ENCODE data around the gene TMC1.

The TMC1 gene

DNA sequence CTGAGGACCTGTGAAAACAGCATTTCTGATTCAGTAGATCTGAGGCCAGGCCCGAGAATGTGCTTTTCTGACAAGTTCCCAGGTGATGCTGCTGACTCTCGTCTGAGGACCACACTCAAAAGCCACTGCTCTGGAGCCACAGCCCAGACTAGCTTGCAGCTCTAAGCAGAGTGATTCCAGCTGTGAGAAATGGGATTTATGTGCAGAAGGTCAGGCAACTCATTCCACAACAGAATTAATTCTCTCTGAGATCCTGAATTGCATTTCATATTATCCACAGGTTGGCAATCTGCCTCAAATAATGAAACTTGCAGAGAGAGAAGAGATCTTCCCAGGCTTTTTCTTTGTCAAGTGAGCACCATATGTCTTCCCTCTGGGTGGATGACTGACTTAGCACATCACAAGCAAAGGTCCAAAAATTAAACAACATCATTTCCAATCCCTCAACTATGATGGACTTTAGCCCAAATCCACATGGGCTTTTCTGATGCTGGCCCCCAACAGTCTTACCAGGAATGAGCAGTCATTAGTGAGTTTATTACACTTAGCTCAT, 291.2 kb downstream of the TMC1 start:
- H3K27ac ChIP-seq (ENCODE audit: low read length): no peak overlapping the region
- H3K4me3 ChIP-seq (ENCODE audit: low read length): no peak overlapping the region
- H3K27me3 ChIP-seq (ENCODE audit: control insufficient read depth, insufficient read depth, low read length): no peaks in the 10 kb centered on the region
- DNase-seq (ENCODE audit: low read depth, low spot score): no peak
- no peaks in the 10 kb centered on the region for H3K4me1 ChIP-seq (ENCODE audit: control insufficient read depth, insufficient read depth, low read length)
- H3K9me3 ChIP-seq (ENCODE audit: control insufficient read depth, insufficient read depth, low read length): no peaks in the 10 kb centered on the region
- WGBS (ENCODE audit: insufficient coverage, insufficient read length): no CpG with 5 or more reads among the region's 2 CpGs
- H3K36me3 ChIP-seq (ENCODE audit: control insufficient read depth, insufficient read depth, low read length): no peaks in the 10 kb centered on the region

DNA sequence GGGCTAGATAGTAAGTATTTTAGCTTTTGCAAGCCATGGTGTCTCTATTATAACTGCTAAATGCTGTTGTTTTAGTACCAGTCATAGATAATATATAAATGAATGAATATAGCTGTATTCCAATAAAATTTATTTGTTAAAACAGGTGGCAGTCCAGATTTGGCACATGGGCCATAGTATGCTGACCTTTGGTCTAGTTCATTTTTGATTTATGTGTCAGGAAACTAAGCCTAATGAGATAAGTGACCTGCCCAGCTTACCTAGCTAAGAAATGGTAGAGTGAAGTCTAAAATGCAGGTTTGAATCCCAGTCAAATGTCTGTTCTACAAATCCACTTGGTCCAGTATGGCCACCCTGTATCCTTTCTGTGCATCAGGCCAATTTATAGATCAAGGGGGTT, 292.1 kb downstream of the TMC1 start:
- H3K9me3 ChIP-seq (ENCODE audit: control insufficient read depth, insufficient read depth, low read length): no peaks in the 10 kb centered on the region
- no peaks in the 10 kb centered on the region for H3K36me3 ChIP-seq (ENCODE audit: control insufficient read depth, insufficient read depth, low read length)
- H3K4me3 ChIP-seq (ENCODE audit: low read length): no peak overlapping the region
- DNase-seq (ENCODE audit: low read depth, low spot score): no peak
- no peak overlapping the region for H3K27ac ChIP-seq (ENCODE audit: low read length)
- H3K27me3 ChIP-seq (ENCODE audit: control insufficient read depth, insufficient read depth, low read length): no peaks in the 10 kb centered on the region
- H3K4me1 ChIP-seq (ENCODE audit: control insufficient read depth, insufficient read depth, low read length): no peaks in the 10 kb centered on the region

DNA sequence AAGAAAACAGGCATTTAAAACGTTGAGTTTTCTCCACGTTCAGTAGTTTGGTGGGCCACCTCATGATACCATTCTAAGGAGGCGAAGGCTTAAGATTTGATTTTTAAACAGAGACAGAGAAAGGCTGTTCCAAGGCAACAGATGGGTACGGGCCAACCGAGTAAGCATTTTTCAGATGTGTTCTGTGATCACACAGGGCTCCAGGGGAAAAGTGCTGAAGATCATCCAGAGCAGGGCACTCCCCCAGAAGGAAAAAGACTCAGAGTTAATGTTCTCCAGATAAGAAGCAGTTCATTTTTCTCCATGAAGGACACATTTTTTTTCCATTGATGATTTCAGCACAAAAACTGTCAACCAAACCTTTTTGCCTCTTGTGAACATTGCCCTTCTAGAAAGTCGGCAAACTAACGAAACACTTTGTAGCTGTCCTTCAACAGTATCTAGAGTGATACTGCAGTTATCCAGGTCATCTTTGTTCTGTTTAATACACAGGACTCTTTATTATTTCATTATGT, 292.7 kb downstream of the TMC1 start:
- no peaks in the 10 kb centered on the region for H3K27me3 ChIP-seq (ENCODE audit: control insufficient read depth, insufficient read depth, low read length)
- H3K9me3 ChIP-seq (ENCODE audit: control insufficient read depth, insufficient read depth, low read length): no peaks in the 10 kb centered on the region
- WGBS (ENCODE audit: insufficient coverage, insufficient read length): no CpG with 5 or more reads among the region's 7 CpGs
- no peak overlapping the region for H3K4me3 ChIP-seq (ENCODE audit: low read length)
- H3K36me3 ChIP-seq (ENCODE audit: control insufficient read depth, insufficient read depth, low read length): no peaks in the 10 kb centered on the region
- no peak for DNase-seq (ENCODE audit: low read depth, low spot score)
- no peak overlapping the region for H3K27ac ChIP-seq (ENCODE audit: low read length)
- H3K4me1 ChIP-seq (ENCODE audit: control insufficient read depth, insufficient read depth, low read length): no peaks in the 10 kb centered on the region

DNA sequence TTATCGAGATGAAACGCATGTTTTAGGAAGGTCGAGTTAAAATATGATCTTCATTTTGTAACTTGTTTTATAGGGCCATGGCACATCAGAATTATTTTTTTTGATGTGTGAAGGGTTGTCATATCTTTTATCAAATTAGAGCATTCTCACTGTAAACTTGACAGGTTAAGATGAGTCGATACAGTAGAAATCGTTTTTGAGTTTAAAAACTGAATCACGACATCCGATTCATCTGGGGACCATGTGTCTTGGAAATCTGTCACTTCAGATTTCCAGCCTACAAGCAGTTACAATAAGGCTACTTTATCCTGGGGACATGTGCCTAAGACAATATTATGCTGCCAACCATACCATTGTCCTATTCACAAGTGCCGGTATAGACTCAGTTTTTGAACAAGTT, 295.3 kb downstream of the TMC1 start:
- no peak overlapping the region for H3K4me3 ChIP-seq (ENCODE audit: low read length)
- H3K27ac ChIP-seq (ENCODE audit: low read length): no peak overlapping the region
- WGBS (ENCODE audit: insufficient coverage, insufficient read length): no CpG with 5 or more reads among the region's 8 CpGs
- no peaks in the 10 kb centered on the region for H3K9me3 ChIP-seq (ENCODE audit: control insufficient read depth, insufficient read depth, low read length)
- H3K4me1 ChIP-seq (ENCODE audit: control insufficient read depth, insufficient read depth, low read length): no peaks in the 10 kb centered on the region
- no peaks in the 10 kb centered on the region for H3K27me3 ChIP-seq (ENCODE audit: control insufficient read depth, insufficient read depth, low read length)
- no peak for DNase-seq (ENCODE audit: low read depth, low spot score)
- H3K36me3 ChIP-seq (ENCODE audit: control insufficient read depth, insufficient read depth, low read length): no peaks in the 10 kb centered on the region

DNA sequence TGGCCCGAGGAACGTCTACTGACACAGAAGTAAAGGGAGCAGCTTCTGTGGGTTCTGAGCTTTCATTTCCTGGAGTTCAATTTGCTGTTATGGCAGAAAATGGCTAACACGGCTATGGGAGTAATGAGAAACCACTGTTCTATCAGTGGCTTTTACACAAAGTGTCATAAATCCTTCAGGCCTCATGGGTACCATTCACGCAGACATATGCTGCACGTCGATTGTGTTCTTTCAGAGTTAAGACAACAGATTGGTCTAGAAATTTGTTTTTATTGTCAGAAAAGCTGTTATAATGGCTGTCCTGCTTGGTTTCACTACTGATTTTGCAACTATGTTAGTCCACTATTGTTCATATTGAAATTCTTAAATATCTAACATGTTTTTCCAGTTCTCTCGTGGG, 296.0 kb downstream of the TMC1 start:
- Histone ChIP-seq H3K27me3 (ENCODE audit: control insufficient read depth, insufficient read depth, low read length) (no peaks in the 10 kb centered on the region), H3K9me3 (ENCODE audit: control insufficient read depth, insufficient read depth, low read length) (no peaks in the 10 kb centered on the region), H3K4me1 (ENCODE audit: control insufficient read depth, insufficient read depth, low read length) (no peaks in the 10 kb centered on the region), H3K27ac (ENCODE audit: low read length) (no peak overlapping the region), H3K36me3 (ENCODE audit: control insufficient read depth, insufficient read depth, low read length) (no peaks in the 10 kb centered on the region), H3K4me3 (ENCODE audit: low read length) (no peak overlapping the region)
- no peak for DNase-seq (ENCODE audit: low read depth, low spot score)
- no CpG with 5 or more reads among the region's 7 CpGs for WGBS (ENCODE audit: insufficient coverage, insufficient read length)

DNA sequence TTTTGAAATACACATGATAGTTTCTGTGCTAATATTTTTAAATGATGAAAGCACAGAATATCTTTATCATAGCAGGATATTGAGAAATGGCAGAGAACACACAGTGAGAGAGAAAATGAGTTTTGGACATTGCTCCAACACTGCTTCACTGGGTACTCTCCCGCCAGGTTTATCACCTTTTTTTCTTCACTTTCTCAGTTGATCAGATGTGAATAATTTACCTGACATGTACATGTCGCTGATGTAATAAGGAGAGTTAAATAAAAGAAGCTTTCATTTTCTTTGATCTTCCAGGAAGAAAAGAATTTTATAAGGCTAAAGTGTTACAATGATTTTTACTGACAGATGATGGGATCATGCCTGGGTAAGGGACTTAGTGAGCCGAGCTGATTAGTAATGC, 297.0 kb downstream of the TMC1 start:
- DNase-seq (ENCODE audit: low read depth, low spot score): no peak
- Histone ChIP-seq H3K27me3 (ENCODE audit: control insufficient read depth, insufficient read depth, low read length) (no peaks in the 10 kb centered on the region), H3K9me3 (ENCODE audit: control insufficient read depth, insufficient read depth, low read length) (no peaks in the 10 kb centered on the region), H3K4me3 (ENCODE audit: low read length) (no peak overlapping the region), H3K27ac (ENCODE audit: low read length) (no peak overlapping the region), H3K36me3 (ENCODE audit: control insufficient read depth, insufficient read depth, low read length) (no peaks in the 10 kb centered on the region), H3K4me1 (ENCODE audit: control insufficient read depth, insufficient read depth, low read length) (no peaks in the 10 kb centered on the region)
- WGBS (ENCODE audit: insufficient coverage, insufficient read length): no CpG with 5 or more reads among the region's 3 CpGs

DNA sequence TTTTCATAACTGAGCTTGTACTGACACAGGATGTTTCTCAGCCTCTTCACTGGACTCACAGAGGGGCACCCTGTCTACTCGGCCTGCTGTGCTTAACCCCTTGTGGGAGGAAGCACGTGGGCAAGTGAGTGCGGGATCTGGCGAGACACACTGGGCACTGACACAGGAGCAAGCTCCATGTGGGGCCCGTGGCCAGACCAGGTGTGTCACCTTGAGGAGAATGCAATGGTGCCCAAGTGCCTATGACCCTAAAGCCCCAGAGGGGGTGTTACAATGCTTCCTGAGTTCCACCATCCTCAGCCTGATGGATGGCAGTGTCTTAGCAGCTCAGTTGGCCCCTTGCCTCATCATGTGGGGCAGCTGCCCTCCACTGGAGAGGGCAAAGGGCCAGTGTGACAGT, 302.6 kb downstream of the TMC1 start:
- Histone ChIP-seq H3K4me3 (ENCODE audit: low read length) (no peak overlapping the region), H3K9me3 (ENCODE audit: control insufficient read depth, insufficient read depth, low read length) (no peaks in the 10 kb centered on the region), H3K36me3 (ENCODE audit: control insufficient read depth, insufficient read depth, low read length) (no peaks in the 10 kb centered on the region), H3K4me1 (ENCODE audit: control insufficient read depth, insufficient read depth, low read length) (no peaks in the 10 kb centered on the region), H3K27ac (ENCODE audit: low read length) (no peak overlapping the region), H3K27me3 (ENCODE audit: control insufficient read depth, insufficient read depth, low read length) (no peaks in the 10 kb centered on the region)
- WGBS (ENCODE audit: insufficient coverage, insufficient read length): no CpG with 5 or more reads among the region's 5 CpGs
- DNase-seq (ENCODE audit: low read depth, low spot score): no peak

DNA sequence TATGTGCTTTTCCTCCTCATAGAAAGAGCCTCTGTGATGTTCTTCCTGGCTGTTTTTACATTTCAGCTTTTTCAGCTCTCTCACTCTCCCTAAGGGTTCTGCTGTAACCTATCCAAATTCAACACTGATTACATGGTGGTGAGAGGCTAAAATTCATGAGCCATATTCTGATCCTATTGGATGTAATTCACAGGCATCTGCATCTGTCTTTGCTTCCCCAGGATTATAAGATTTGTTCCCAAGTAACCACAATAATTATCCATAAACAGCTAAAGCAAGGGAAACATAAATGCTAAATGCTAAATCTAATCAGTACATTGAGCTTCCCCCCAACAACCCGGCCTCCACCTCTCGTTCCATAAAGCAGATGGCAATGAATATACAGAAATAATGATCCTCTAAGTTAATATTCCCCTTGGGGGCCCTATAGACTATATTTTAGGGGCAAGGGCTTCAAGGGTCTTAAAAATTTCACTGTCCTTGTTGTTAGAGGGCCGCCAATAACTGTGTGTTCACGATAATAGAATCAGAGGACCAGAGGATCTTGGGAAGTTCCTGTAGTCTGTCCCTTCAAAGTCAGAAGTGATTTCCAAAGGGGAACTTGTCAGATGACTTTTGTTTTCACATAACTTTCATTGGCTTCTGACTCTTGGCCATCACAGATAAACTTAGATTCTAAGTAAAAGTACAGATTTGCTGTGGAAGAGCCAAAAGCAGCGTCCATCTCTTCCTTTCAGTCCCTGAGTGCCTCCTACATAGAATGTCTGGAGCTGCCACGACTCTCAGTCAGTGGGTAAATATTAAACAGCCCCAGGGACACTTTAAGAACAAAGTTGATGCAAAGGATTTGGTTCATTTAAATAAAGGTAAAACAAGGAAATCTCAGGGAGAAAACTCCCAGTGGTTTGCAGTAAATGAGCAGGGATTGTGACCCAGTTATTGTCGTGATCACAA, 305.9 kb downstream of the TMC1 start:
- Histone ChIP-seq H3K36me3 (ENCODE audit: control insufficient read depth, insufficient read depth, low read length) (no peaks in the 10 kb centered on the region), H3K4me1 (ENCODE audit: control insufficient read depth, insufficient read depth, low read length) (no peaks in the 10 kb centered on the region), H3K4me3 (ENCODE audit: low read length) (no peak overlapping the region), H3K27me3 (ENCODE audit: control insufficient read depth, insufficient read depth, low read length) (no peaks in the 10 kb centered on the region), H3K27ac (ENCODE audit: low read length) (no peak overlapping the region), H3K9me3 (ENCODE audit: control insufficient read depth, insufficient read depth, low read length) (no peaks in the 10 kb centered on the region)
- no peak for DNase-seq (ENCODE audit: low read depth, low spot score)
- WGBS (ENCODE audit: insufficient coverage, insufficient read length): no CpG with 5 or more reads among the region's 7 CpGs

DNA sequence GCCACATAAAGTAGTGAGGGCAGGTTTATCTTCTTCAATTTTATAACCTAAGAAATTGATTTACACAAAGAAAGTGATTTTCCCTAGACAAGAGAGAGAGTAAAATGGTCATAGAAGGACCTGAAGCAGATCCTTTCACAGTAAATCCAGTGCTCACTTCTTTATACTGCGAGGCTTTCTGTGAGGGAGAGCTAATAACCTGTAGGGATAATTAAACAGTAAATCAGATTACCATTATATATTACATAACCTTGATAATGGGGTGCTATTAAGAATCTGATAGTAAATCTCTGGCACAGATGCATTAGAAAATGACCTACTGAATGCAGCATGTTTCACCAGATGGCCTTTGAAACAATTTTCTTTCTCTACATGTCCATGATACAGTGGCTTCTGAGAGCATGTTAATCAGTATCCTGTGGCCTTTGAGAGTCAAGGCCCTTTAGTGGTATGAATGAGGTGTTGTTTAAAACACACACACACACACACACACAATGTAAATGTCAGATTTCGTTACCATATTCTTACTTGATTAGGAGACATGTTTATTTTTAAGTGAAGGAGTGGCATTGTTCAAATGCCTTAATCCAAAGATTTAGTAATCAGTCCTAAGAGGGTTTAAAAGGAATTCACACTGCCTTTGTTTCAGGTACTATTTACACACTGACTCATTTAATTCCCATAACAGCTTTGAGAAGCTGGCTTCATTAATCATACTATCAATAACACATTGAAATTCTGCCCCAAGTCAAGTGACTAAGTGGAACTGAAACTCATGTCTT, 306.7 kb downstream of the TMC1 start:
- WGBS (ENCODE audit: insufficient coverage, insufficient read length): no CpG with 5 or more reads among the region's 2 CpGs
- Histone ChIP-seq H3K4me1 (ENCODE audit: control insufficient read depth, insufficient read depth, low read length) (no peaks in the 10 kb centered on the region), H3K4me3 (ENCODE audit: low read length) (no peak overlapping the region), H3K27ac (ENCODE audit: low read length) (no peak overlapping the region), H3K36me3 (ENCODE audit: control insufficient read depth, insufficient read depth, low read length) (no peaks in the 10 kb centered on the region), H3K27me3 (ENCODE audit: control insufficient read depth, insufficient read depth, low read length) (no peaks in the 10 kb centered on the region), H3K9me3 (ENCODE audit: control insufficient read depth, insufficient read depth, low read length) (no peaks in the 10 kb centered on the region)
- DNase-seq (ENCODE audit: low read depth, low spot score): no peak

DNA sequence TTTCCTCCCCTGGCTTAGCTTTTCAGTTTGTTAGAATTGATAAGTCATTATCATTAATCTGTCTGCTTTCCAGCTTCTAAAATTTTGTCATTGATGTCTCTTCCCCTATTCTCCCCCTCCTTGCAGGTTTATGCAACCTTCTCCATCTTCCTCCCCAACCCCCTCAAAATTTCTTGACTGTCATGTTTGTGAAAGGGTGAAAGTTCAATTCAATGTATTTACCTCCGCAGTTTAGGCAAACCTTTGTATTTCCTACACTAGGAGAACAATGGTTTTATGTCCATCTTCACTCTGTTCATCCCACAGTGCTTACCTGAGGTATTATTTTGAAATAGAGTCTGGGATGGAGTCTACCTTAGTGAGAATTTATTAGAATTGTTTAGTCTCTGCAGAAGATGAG, 313.6 kb downstream of the TMC1 start:
- no peaks in the 10 kb centered on the region for H3K4me1 ChIP-seq (ENCODE audit: control insufficient read depth, insufficient read depth, low read length)
- H3K4me3 ChIP-seq (ENCODE audit: low read length): no peak overlapping the region
- no peak for DNase-seq (ENCODE audit: low read depth, low spot score)
- WGBS (ENCODE audit: insufficient coverage, insufficient read length): no CpG with 5 or more reads among the region's 1 CpG
- no peaks in the 10 kb centered on the region for H3K9me3 ChIP-seq (ENCODE audit: control insufficient read depth, insufficient read depth, low read length)
- H3K27me3 ChIP-seq (ENCODE audit: control insufficient read depth, insufficient read depth, low read length): no peaks in the 10 kb centered on the region
- H3K36me3 ChIP-seq (ENCODE audit: control insufficient read depth, insufficient read depth, low read length): no peaks in the 10 kb centered on the region
- no peak overlapping the region for H3K27ac ChIP-seq (ENCODE audit: low read length)
